K562 (cell line): ENCODE data around the gene BSN. TPM values are rescaled to one million over a fixed set of nuclear protein-coding genes. Genes with fewer than 3 reads are reported as not detected.

Source experiments
- ATAC-seq: fragments of 200-7000 bp; cut with Tn5 transposase; 3 replicates; pipeline ENCODE4 v1.9.1; 2020; ENCODE audit warnings: moderate library complexity
- BruUV-seq: library from RNA; stranded (reverse); fragments of 400-500 nt; replicated peaks from 2 replicates; lab custom pipeline; 2021; lab: Mats Ljungman, UMichigan
- CTCF ChIA-PET: fragments of 300-600 bp; formaldehyde crosslinking; extraction: SDS; loops from one replicate; lab custom pipeline; 2021; ENCODE audit warnings: low intra/inter-chr PET ratio; lab: Yijun Ruan, JAX
- POLR2A ChIA-PET: fragments of 300-600, 350-650 bp; sonication (Branson Sonifier 250); formaldehyde crosslinking; extraction: SDS; loops from one replicate; lab custom pipeline; 2021; ENCODE audit warnings: antibody characterized with exemption, inconsistent platforms; lab: Yijun Ruan, JAX
- DNase-seq, 4 experiments: peaks; one replicate each; pipeline versions ENCODE4 v3.0.0 to v3.0.0-alpha.2; 2011 to 2018; ENCODE audit warnings: low spot score in 3 of 4, mixed read lengths in 3 of 4; ENCODE audit errors: extremely low read depth in 1 of 4
- FAIRE-seq: peaks from 2 replicates; lab custom pipeline; 2011; peaks lifted over from hg19 to GRCh38; lab: Jason Lieb, UNC
- H2AFZ ChIP-seq: 2 replicates; pipeline ENCODE4 v1.6.0; 2011; ENCODE audit warnings: low read depth, low read length, control low read depth, inconsistent platforms
- H3K27ac ChIP-seq: fragments of 200-600 bp; 3 replicates; pipeline ENCODE4 v1.8.0; 2011; ENCODE audit warnings: low read depth, mild to moderate bottlenecking, control low read depth, inconsistent platforms, low read length, moderate library complexity, mixed read lengths; ENCODE audit errors: extremely low read depth
- H3K27me3 ChIP-seq, 2 experiments: fragments of 300-600 bp in 1 of 2; 2 replicates in 1 of 2; 3 replicates in 1 of 2; pipeline versions ENCODE4 v1.6.0 to v1.8.0; 2011; ENCODE audit warnings: inconsistent platforms in 2 of 2, low read length in 2 of 2, mild to moderate bottlenecking in 1 of 2, mixed read lengths in 1 of 2, moderate library complexity in 1 of 2; ENCODE audit not compliant: control insufficient read depth in 2 of 2, insufficient read depth in 2 of 2
- H3K36me3 ChIP-seq: fragments of 300-600 bp; 3 replicates; pipeline ENCODE4 v1.8.0; 2011; ENCODE audit warnings: mild to moderate bottlenecking, low read length, inconsistent platforms; ENCODE audit not compliant: control insufficient read depth, insufficient read depth
- H3K4me1 ChIP-seq, 2 experiments: fragments of 200-600 bp in 1 of 2; replicated peaks in 1 of 2; 2 replicates in 1 of 2; 3 replicates in 1 of 2; pipeline versions ENCODE4 v1.5.1 to v1.8.0; 2011; ENCODE audit warnings: inconsistent platforms in 2 of 2, low read length in 2 of 2, mild to moderate bottlenecking in 1 of 2, mixed read lengths in 1 of 2, moderate library complexity in 1 of 2; ENCODE audit not compliant: control insufficient read depth in 2 of 2, insufficient read depth in 2 of 2
- H3K4me2 ChIP-seq: 2 replicates; pipeline ENCODE4 v1.6.1; 2011; ENCODE audit warnings: low read length, control low read depth, inconsistent platforms, mixed read lengths; ENCODE audit not compliant: insufficient read depth
- H3K4me3 ChIP-seq: fragments of 200-600 bp; sonication (generic), shearing (Covaris generic); 2 replicates; pipeline ENCODE4 v1.5.1; 2016; ENCODE audit warnings: control low read depth, inconsistent platforms
- H3K79me2 ChIP-seq: fragments of 200-600 bp; 3 replicates; pipeline ENCODE4 v1.8.0; 2011; ENCODE audit warnings: low read length, inconsistent platforms; ENCODE audit not compliant: control insufficient read depth, insufficient read depth
- H3K9ac ChIP-seq, 2 experiments: 2 replicates each; pipeline versions ENCODE4 v1.6.0 to v1.6.1; 2011; ENCODE audit warnings: low read depth in 2 of 2, low read length in 2 of 2, control low read depth in 1 of 2, inconsistent platforms in 1 of 2, mild to moderate bottlenecking in 1 of 2, mixed read lengths in 1 of 2; ENCODE audit not compliant: insufficient read depth in 1 of 2
- H3K9me1 ChIP-seq: one replicate; pipeline ENCODE4 v1.6.0; 2011; ENCODE audit warnings: inconsistent platforms, mild to moderate bottlenecking, low read length, moderate library complexity; ENCODE audit not compliant: control insufficient read depth, insufficient read depth
- H3K9me3 ChIP-seq: replicated peaks from 2 replicates; pipeline ENCODE4 v1.5.1; 2011; ENCODE audit warnings: low read depth, low read length, inconsistent platforms; ENCODE audit not compliant: control insufficient read depth, insufficient read depth
- H4K20me1 ChIP-seq: replicated peaks from 2 replicates; pipeline ENCODE4 v1.6.1; 2011; ENCODE audit warnings: low read length, inconsistent platforms, mixed read lengths; ENCODE audit not compliant: control insufficient read depth, insufficient read depth
- BHLHE40 ChIP-seq: IDR thresholded peaks from 2 replicates; pipeline ENCODE4 v1.6.1; 2011; ENCODE audit warnings: low read length, improper control_type of control experiment
- FOXA1 ChIP-seq: fragments of 450-650 bp; IDR thresholded peaks from 2 replicates; pipeline ENCODE4 v1.6.1; 2016; ENCODE audit warnings: mild to moderate bottlenecking, borderline replicate concordance
- FOXK1 ChIP-seq: sonication (generic); formaldehyde crosslinking; IDR thresholded peaks from 2 replicates; pipeline ENCODE4 v1.8.0; 2022; ENCODE audit warnings: missing genetic modification reagents, mild to moderate bottlenecking, borderline replicate concordance
- HIVEP1 ChIP-seq: fragments of 250-450 bp; sonication (Bioruptor Pico); IDR thresholded peaks from 2 replicates; pipeline ENCODE4 v1.4.0; 2020; ENCODE audit warnings: mild to moderate bottlenecking
- NFIC ChIP-seq: fragments of 450-650 bp; IDR thresholded peaks from 2 replicates; pipeline ENCODE4 v1.6.1; 2017; ENCODE audit warnings: mild to moderate bottlenecking, inconsistent platforms
- POLR2AphosphoS5 ChIP-seq: IDR thresholded peaks from 2 replicates; pipeline ENCODE4 v1.6.1; 2011; ENCODE audit warnings: mild to moderate bottlenecking, low read depth, low read length, moderate library complexity; ENCODE audit not compliant: control insufficient read depth, insufficient read depth
- SPI1 ChIP-seq: IDR thresholded peaks from 2 replicates; pipeline ENCODE4 v1.6.1; 2011; ENCODE audit warnings: low read depth, low read length, control low read depth, borderline replicate concordance
- ZFP1 ChIP-seq: fragments of 450-650 bp; formaldehyde crosslinking; IDR thresholded peaks from 2 replicates; pipeline ENCODE4 v1.4.0; 2020; ENCODE audit warnings: mild to moderate bottlenecking, mixed read lengths
- ZNF79 ChIP-seq: fragments of 250-450 bp; sonication (Bioruptor Pico); IDR thresholded peaks from 2 replicates; pipeline ENCODE4 v1.4.0; 2020; ENCODE audit warnings: low read depth, mild to moderate bottlenecking, moderate library complexity
- WGBS: fragments of 100-300 bp; shearing (Covaris generic); methylation state at CpG from one replicate; pipeline ENCODE4 v1.1.6; 2016; ENCODE audit warnings: low coverage, mixed read lengths; ENCODE audit not compliant: insufficient coverage; ENCODE audit errors: missing lambda C conversion rate; 5-methylcytosine and 5-hydroxymethylcytosine counted together
- in situ Hi-C: fragments of 300-500 bp; cut with MboI; formaldehyde crosslinking; loops from 4 replicates; pipeline ENCODE4 v1.15.0; 2018; ENCODE audit warnings: inconsistent platforms, mixed read lengths
- intact Hi-C: fragments of 100-400 bp; cut with micrococcal nuclease; formaldehyde crosslinking; loops from 2 replicates; pipeline ENCODE4 v1.14.2; 2022
- polyA plus RNA-seq, 8 experiments: library from polyadenylated mRNA; depleted of rRNA in 4 of 8; stranded (reverse) in 5 of 8; unstranded in 3 of 8; fragments of >200 nt; fragmentation: Nextera tagmentation in 2 of 8; fragmentation: Illumina TruSeq in 1 of 8; extraction: Ambion mirVana in 2 of 8; extraction: Trizol in 1 of 8; gene quantifications; 2 replicates each; pipeline versions ENCODE4 v1.2.1 to v1.2.3, GENCODE V29; 2011 to 2014; ENCODE audit warnings: inconsistent platforms in 1 of 8, missing spikeins in 1 of 8
- total RNA-seq, 7 experiments: library from RNA; depleted of rRNA in 6 of 7; stranded (reverse); fragments of >200 nt in 6 of 7; fragmentation: Illumina TruSeq in 2 of 7; extraction: Trizol in 2 of 7; gene quantifications; 2 replicates each; pipeline versions ENCODE4 v1.2.1 to v1.2.3, GENCODE V29; 2011 to 2021; ENCODE audit warnings: low replicate concordance in 1 of 7
- TF ChIP-seq, protein P1 (sequence below): fragments of 250-450 bp; sonication (Bioruptor Pico); IDR thresholded peaks from 2 replicates; pipeline ENCODE4 v1.8.0; 2021; ENCODE audit warnings: moderate library complexity, mild to moderate bottlenecking, inconsistent platforms
- TF ChIP-seq, protein P2 (sequence below): sonication (generic); formaldehyde crosslinking; IDR thresholded peaks from 2 replicates; pipeline ENCODE4 v1.8.0; 2023; ENCODE audit warnings: mild to moderate bottlenecking, missing genetic modification reagents
- TF ChIP-seq, protein P3 (sequence below): sonication (generic); formaldehyde crosslinking; IDR thresholded peaks from 2 replicates; pipeline ENCODE4 v1.8.0; 2022; ENCODE audit warnings: mild to moderate bottlenecking, missing genetic modification reagents
- TF ChIP-seq, protein P4 (sequence below): fragments of 200-800 bp; sonication (Bioruptor generic); IDR thresholded peaks from 2 replicates; pipeline ENCODE4 v1.6.1; 2017; ENCODE audit warnings: missing genetic modification characterization, missing compliant biosample characterization
- TF ChIP-seq, protein P5 (sequence below), 2 experiments: fragments of 150-350 bp in 1 of 2; IDR thresholded peaks; 2 replicates each; pipeline ENCODE4 v1.6.1; 2012 to 2016; ENCODE audit warnings: low read depth in 2 of 2, low read length in 2 of 2, mild to moderate bottlenecking in 1 of 2, moderate library complexity in 1 of 2

BSN gene
- total and polyA plus RNA-seq, 9 of the 15 experiments (the other 6 are each of a cell fraction or from before 2014, with no cell fraction given): 0.03 to 1.5 (median 0.29) TPM

DNA sequence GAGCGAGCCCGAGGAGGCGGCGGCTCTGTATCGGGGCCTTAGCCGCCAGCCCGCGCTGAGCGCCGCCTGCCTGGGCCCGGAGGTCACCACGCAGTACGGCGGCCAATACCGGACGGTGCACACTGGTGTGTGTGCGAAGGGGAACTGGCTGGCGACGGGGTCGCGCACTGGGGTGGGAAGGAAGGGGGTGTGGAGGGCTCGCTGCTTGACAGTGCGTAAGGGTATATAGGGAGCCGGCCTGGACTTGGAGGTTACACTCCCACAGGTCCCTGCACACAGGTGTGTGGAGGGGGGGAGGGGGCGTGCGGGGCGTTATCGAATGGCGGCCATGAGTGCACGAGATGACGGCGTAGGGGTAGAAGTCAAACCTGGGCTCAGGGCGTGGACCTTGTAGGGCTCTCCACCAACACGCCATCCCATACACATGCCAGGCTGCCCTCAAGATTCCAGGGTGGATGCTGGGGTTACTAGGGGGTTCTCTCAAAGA, 120.3 kb downstream of the BSN start (continued):
- TF ChIP-seq BHLHE40 (no peak), SPI1 (peak; percentile 3; the same call in 1 of the 2 replicates), FOXA1 (no peak)
- TF ChIP-seq, protein P1, sequence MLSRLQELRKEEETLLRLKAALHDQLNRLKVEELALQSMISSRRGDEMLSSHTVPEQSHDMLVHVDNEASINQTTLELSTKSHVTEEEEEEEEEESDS (CRISPR knock-in tag): no peak
- TF ChIP-seq, protein P2, sequence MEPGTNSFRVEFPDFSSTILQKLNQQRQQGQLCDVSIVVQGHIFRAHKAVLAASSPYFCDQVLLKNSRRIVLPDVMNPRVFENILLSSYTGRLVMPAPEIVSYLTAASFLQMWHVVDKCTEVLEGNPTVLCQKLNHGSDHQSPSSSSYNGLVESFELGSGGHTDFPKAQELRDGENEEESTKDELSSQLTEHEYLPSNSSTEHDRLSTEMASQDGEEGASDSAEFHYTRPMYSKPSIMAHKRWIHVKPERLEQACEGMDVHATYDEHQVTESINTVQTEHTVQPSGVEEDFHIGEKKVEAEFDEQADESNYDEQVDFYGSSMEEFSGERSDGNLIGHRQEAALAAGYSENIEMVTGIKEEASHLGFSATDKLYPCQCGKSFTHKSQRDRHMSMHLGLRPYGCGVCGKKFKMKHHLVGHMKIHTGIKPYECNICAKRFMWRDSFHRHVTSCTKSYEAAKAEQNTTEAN (CRISPR knock-in tag): no peak
- TF ChIP-seq, all 486 proteins: peak for 20

DNA sequence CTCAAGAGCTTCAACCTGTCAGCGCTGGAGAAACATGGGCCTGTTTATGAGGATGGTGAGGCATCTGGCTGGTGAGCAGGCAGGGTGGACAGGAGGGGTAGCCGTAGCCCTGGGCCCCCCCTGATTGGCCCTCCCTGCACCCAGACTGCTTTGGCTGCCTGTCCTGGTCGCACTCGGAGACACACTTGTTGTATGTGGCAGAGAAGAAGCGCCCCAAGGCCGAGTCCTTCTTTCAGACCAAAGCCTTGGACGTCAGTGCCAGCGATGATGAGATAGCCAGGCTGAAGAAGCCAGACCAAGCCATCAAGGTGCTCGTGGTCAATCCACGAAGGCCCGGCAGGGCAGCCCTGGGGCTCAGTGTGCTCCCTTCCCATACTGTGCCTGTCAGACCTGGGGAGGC, 121.6 kb downstream of the BSN start:
- Histone ChIP-seq H3K9me1 (peaks cover 5% of the 10 kb centered on the region), H4K20me1 (no peaks in the 10 kb centered on the region; the same call in 1 of the 2 replicates), H3K36me3 (peaks cover 60% of the 10 kb centered on the region; the same call in 2 of the 3 replicates), H3K9ac (peak overlapping the region in 1 of 2 experiments; percentile 98; a peak in 2 of 4 replicates), H3K27me3 (no peaks in the 10 kb centered on the region), H3K4me2 (no peak overlapping the region), H3K4me3 (no peak overlapping the region), H3K79me2 (peaks cover 29% of the 10 kb centered on the region), H3K4me1 (peaks cover 17 to 38% of the 10 kb centered on the region in 2 experiments; a peak in 4 of 5 replicates), H2AFZ (no peak overlapping the region), H3K9me3 (no peaks in the 10 kb centered on the region), H3K27ac (no peak overlapping the region)
- WGBS: 88% methylated on average over 5 of the region's 11 CpGs
- CTCF ChIA-PET: no interaction called here
- TSS peak; percentile 44 for BruUV-seq
- POLR2A ChIA-PET: interaction anchor here (1.0 kb wide), 1 partner anchor 14 kb away, joined by 3 read pairs; the partner anchor contains the start of genes MST1 and RNF123
- FAIRE-seq (no peak), DNase-seq (no peak), ATAC-seq (no peak)
- intact Hi-C loops: no loop called here
- in situ Hi-C loops: no loop called here
- no peak for TF ChIP-seq HIVEP1 (CRISPR knock-in tag)
- TF ChIP-seq, protein P3, sequence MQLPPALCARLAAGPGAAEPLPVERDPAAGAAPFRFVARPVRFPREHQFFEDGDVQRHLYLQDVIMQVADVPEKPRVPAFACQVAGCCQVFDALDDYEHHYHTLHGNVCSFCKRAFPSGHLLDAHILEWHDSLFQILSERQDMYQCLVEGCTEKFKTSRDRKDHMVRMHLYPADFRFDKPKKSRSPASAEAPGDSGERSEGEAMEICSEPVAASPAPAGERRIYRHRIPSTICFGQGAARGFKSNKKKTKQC (CRISPR knock-in tag): no peak
- no peak for TF ChIP-seq ZFP1
- TF ChIP-seq FOXK1 (CRISPR knock-in tag): no peak
- TF ChIP-seq, protein P4, sequence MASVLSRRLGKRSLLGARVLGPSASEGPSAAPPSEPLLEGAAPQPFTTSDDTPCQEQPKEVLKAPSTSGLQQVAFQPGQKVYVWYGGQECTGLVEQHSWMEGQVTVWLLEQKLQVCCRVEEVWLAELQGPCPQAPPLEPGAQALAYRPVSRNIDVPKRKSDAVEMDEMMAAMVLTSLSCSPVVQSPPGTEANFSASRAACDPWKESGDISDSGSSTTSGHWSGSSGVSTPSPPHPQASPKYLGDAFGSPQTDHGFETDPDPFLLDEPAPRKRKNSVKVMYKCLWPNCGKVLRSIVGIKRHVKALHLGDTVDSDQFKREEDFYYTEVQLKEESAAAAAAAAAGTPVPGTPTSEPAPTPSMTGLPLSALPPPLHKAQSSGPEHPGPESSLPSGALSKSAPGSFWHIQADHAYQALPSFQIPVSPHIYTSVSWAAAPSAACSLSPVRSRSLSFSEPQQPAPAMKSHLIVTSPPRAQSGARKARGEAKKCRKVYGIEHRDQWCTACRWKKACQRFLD (CRISPR knock-in tag): no peak
- no peak for TF ChIP-seq NFIC
- TF ChIP-seq ZNF79: no peak
- no peak for TF ChIP-seq POLR2AphosphoS5
- TF ChIP-seq, protein P5, sequence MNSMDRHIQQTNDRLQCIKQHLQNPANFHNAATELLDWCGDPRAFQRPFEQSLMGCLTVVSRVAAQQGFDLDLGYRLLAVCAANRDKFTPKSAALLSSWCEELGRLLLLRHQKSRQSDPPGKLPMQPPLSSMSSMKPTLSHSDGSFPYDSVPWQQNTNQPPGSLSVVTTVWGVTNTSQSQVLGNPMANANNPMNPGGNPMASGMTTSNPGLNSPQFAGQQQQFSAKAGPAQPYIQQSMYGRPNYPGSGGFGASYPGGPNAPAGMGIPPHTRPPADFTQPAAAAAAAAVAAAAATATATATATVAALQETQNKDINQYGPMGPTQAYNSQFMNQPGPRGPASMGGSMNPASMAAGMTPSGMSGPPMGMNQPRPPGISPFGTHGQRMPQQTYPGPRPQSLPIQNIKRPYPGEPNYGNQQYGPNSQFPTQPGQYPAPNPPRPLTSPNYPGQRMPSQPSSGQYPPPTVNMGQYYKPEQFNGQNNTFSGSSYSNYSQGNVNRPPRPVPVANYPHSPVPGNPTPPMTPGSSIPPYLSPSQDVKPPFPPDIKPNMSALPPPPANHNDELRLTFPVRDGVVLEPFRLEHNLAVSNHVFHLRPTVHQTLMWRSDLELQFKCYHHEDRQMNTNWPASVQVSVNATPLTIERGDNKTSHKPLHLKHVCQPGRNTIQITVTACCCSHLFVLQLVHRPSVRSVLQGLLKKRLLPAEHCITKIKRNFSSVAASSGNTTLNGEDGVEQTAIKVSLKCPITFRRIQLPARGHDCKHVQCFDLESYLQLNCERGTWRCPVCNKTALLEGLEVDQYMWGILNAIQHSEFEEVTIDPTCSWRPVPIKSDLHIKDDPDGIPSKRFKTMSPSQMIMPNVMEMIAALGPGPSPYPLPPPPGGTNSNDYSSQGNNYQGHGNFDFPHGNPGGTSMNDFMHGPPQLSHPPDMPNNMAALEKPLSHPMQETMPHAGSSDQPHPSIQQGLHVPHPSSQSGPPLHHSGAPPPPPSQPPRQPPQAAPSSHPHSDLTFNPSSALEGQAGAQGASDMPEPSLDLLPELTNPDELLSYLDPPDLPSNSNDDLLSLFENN (IDR thresholded peaks at IDR 0.05; ENCODE audit: low read depth in 2 of 2, low read length in 2 of 2): no peak
